ENCODE results near the gene CCDC8.

DNA sequence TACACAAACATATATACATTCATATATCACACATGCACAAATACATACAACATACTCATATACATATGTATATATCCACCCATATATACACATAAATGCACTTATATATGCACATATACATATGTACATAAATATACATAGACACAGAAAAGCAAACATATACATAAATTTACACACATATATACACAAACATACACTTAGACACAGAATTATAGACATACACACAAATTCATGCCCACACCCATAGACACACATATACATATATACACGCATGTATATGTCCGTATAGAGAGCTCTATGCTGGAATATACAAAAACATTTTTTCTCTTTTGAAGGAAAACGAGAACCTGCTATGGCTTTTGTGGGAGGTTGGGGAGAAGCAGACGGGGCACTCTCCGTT, 37.4 kb upstream of the CCDC8 start:
- TF ChIP-seq, protein P1, sequence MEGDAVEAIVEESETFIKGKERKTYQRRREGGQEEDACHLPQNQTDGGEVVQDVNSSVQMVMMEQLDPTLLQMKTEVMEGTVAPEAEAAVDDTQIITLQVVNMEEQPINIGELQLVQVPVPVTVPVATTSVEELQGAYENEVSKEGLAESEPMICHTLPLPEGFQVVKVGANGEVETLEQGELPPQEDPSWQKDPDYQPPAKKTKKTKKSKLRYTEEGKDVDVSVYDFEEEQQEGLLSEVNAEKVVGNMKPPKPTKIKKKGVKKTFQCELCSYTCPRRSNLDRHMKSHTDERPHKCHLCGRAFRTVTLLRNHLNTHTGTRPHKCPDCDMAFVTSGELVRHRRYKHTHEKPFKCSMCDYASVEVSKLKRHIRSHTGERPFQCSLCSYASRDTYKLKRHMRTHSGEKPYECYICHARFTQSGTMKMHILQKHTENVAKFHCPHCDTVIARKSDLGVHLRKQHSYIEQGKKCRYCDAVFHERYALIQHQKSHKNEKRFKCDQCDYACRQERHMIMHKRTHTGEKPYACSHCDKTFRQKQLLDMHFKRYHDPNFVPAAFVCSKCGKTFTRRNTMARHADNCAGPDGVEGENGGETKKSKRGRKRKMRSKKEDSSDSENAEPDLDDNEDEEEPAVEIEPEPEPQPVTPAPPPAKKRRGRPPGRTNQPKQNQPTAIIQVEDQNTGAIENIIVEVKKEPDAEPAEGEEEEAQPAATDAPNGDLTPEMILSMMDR (IDR thresholded peaks at IDR 0.05), result no peak
- TF ChIP-seq POLR2A (IDR thresholded peaks at IDR 0.05), result no peak
